HepG2 (cell line): Measurements from ENCODE around the gene ZDHHC7. TPM values are rescaled to one million over a fixed set of nuclear protein-coding genes. Genes with fewer than 3 reads are reported as not detected.
A peak's percentile ranks its signal among the peaks of the same experiment; 100 is the strongest.

Source experiments
- ADNP ChIP-seq: sonication (generic); formaldehyde crosslinking; IDR thresholded peaks from 2 replicates; pipeline ENCODE4 v1.4.0; 2020; ENCODE audit warnings: missing genetic modification reagents
- ATF1 ChIP-seq: IDR thresholded peaks from 2 replicates; pipeline ENCODE4 v1.6.1; 2016; ENCODE audit warnings: mild to moderate bottlenecking, control low read depth
- FOXP1 ChIP-seq, 2 experiments: fragments of 450-650 bp in 1 of 2; IDR thresholded peaks; 2 replicates each; pipeline ENCODE4 v1.6.1; 2017 to 2018; ENCODE audit warnings: antibody characterized with exemption in 1 of 2
- GPN1 ChIP-seq: sonication (generic); formaldehyde crosslinking; IDR thresholded peaks from 2 replicates; pipeline ENCODE4 v1.5.1; 2020; ENCODE audit warnings: missing genetic modification reagents, borderline replicate concordance
- HNRNPUL1 ChIP-seq: fragments of 200-400 bp; formaldehyde crosslinking; IDR thresholded peaks from 2 replicates; pipeline ENCODE4 v1.6.1; 2017; ENCODE audit warnings: low read depth, mild to moderate bottlenecking, low read length, moderate library complexity
- TCF7L2 ChIP-seq: IDR thresholded peaks from 2 replicates; pipeline ENCODE4 v1.6.1; 2011; ENCODE audit warnings: mild to moderate bottlenecking, low read depth, low read length, moderate library complexity
- ZHX2 ChIP-seq, 2 experiments: sonication (generic) in 1 of 2; formaldehyde crosslinking in 1 of 2; IDR thresholded peaks; 2 replicates each; pipeline versions ENCODE4 v1.6.1 to v1.9.0; 2014 to 2022; ENCODE audit warnings: antibody characterized with exemption in 1 of 2, borderline replicate concordance in 1 of 2, inconsistent platforms in 1 of 2, low read depth in 1 of 2, missing genetic modification reagents in 1 of 2
- ZNF318 ChIP-seq: sonication (generic); formaldehyde crosslinking; IDR thresholded peaks from 2 replicates; pipeline ENCODE4 v1.4.0; 2020; ENCODE audit warnings: mild to moderate bottlenecking, missing genetic modification reagents
- ZNF367 ChIP-seq: sonication (generic); formaldehyde crosslinking; IDR thresholded peaks from 2 replicates; pipeline ENCODE4 v1.4.0; 2020; ENCODE audit warnings: missing genetic modification reagents, borderline replicate concordance
- ZNF749 ChIP-seq: sonication (generic); formaldehyde crosslinking; IDR thresholded peaks from 2 replicates; pipeline ENCODE4 v1.8.0; 2022; ENCODE audit warnings: mild to moderate bottlenecking, missing genetic modification reagents, moderate library complexity, borderline replicate concordance
- ZNF781 ChIP-seq: sonication (generic); formaldehyde crosslinking; IDR thresholded peaks from 2 replicates; pipeline ENCODE4 v1.5.1; 2020; ENCODE audit warnings: borderline replicate concordance, mild to moderate bottlenecking, missing genetic modification reagents; ENCODE audit errors: not compliant biosample characterization
- polyA plus RNA-seq, 8 experiments: library from polyadenylated mRNA; depleted of rRNA in 3 of 8; stranded (reverse) in 7 of 8; unstranded in 1 of 8; fragments of >200 nt; fragmentation: Illumina TruSeq in 4 of 8; extraction: Trizol in 4 of 8; gene quantifications; 2 replicates each; pipeline versions ENCODE4 v1.2.1 to v1.2.3, GENCODE V29; 2011 to 2016; ENCODE audit warnings: low read depth in 4 of 8, missing spikeins in 1 of 8, mixed read lengths in 1 of 8; ENCODE audit not compliant: insufficient read depth in 1 of 8
- total RNA-seq, 5 experiments: library from RNA; depleted of rRNA; stranded (reverse); fragments of >200 nt; fragmentation: Illumina TruSeq; extraction: Trizol; gene quantifications; 2 replicates each; pipeline ENCODE4 v1.2.3, GENCODE V29; 2016; ENCODE audit warnings: low read depth in 1 of 5
- TF ChIP-seq, protein P1 (sequence below): sonication (generic); formaldehyde crosslinking; IDR thresholded peaks from 2 replicates; pipeline ENCODE4 v1.5.0; 2020; ENCODE audit warnings: missing genetic modification reagents

ZDHHC7 gene
- total and polyA plus RNA-seq, 2 of the 13 experiments (the other 11 are each of a cell fraction or from before 2014, with no cell fraction given), result 46.8 to 67.6 TPM

DNA sequence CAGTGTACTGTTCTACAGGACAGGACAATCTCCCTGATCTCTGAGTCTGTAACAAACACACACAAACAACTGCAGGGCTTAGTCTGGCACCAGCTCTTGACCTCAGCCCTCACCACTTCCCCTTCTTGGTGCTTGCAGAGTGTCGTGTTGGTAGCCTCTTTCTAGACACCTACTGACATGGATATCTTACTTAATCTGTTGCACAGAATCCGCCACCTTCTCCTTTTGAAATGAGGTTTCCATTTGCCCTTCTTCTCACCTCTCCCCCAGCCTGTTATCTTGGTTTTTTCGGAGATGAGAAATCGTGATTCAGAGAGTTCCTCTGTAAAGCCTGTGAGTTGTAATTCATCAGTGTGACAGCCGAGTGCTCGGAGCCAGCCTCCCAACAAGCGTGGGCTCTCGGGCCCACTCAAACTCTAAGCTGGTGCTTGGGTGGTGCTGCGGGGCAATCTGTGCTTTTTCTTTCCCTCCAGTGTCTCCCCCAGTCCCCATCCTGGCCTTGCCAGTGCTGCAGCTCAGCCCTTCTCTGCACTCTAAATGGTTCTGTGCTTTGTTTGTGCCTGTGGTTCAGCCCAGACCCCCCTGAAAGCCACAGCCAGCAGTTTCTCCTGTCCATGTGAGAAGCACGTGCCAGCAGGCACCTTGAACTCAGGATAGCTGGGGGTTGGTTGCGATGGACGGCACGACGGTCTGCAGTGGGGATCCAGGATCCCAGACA is 44.3 kb upstream of the ZDHHC7 start (continued):
- TF ChIP-seq ZNF318 (CRISPR knock-in tag) (0 out of 2 replicates have a peak, but pooled peaks have one; percentile 54), ZNF749 (0 out of 2 replicates have a peak, but pooled peaks have one; percentile 16), ZHX2 (IDR thresholded peaks at IDR 0.05; ENCODE audit: low read depth) (no peak), ZHX2 (CRISPR knock-in tag; IDR thresholded peaks at IDR 0.05; ENCODE audit: borderline replicate concordance) (no peak), ZNF781 (CRISPR knock-in tag) (peak; percentile 97), HNRNPUL1 (no peak), TCF7L2 (no peak), ADNP (CRISPR knock-in tag) (no peak), ZNF367 (no peak), FOXP1 (IDR thresholded peaks at IDR 0.05) (no peak), FOXP1 (CRISPR knock-in tag; IDR thresholded peaks at IDR 0.05) (no peak), GPN1 (CRISPR knock-in tag) (no peak), ATF1 (CRISPR knock-in tag) (no peak)
- TF ChIP-seq, protein P1, sequence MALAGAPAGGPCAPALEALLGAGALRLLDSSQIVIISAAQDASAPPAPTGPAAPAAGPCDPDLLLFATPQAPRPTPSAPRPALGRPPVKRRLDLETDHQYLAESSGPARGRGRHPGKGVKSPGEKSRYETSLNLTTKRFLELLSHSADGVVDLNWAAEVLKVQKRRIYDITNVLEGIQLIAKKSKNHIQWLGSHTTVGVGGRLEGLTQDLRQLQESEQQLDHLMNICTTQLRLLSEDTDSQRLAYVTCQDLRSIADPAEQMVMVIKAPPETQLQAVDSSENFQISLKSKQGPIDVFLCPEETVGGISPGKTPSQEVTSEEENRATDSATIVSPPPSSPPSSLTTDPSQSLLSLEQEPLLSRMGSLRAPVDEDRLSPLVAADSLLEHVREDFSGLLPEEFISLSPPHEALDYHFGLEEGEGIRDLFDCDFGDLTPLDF (CRISPR knock-in tag), result no peak
